Measurements from ENCODE around the gene VHLL.

GRCh38 chr1:156253634-156254033 is 45.5 kb downstream of the VHLL start:
- TF ChIP-seq PHF20 (CRISPR knock-in tag; IDR thresholded peaks at IDR 0.05): no peak
- TF ChIP-seq POLR2AphosphoS5 (IDR thresholded peaks at IDR 0.05; ENCODE audit: low read depth, low read length): no peak
- no peak for TF ChIP-seq HOXA7 (CRISPR knock-in tag; IDR thresholded peaks at IDR 0.05)
- no peak for TF ChIP-seq CTCF (CRISPR knock-in tag; IDR thresholded peaks at IDR 0.05)
- no peak for TF ChIP-seq ZMAT3 (CRISPR knock-in tag; conservative IDR thresholded peaks at IDR 0.05)
- TF ChIP-seq, protein P1, sequence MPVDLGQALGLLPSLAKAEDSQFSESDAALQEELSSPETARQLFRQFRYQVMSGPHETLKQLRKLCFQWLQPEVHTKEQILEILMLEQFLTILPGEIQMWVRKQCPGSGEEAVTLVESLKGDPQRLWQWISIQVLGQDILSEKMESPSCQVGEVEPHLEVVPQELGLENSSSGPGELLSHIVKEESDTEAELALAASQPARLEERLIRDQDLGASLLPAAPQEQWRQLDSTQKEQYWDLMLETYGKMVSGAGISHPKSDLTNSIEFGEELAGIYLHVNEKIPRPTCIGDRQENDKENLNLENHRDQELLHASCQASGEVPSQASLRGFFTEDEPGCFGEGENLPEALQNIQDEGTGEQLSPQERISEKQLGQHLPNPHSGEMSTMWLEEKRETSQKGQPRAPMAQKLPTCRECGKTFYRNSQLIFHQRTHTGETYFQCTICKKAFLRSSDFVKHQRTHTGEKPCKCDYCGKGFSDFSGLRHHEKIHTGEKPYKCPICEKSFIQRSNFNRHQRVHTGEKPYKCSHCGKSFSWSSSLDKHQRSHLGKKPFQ (CRISPR knock-in tag; IDR thresholded peaks at IDR 0.05; ENCODE audit: insufficient replicate concordance): no peak
- no peak for TF ChIP-seq CC2D1A (CRISPR knock-in tag; IDR thresholded peaks at IDR 0.05)
- no peak for TF ChIP-seq HBP1 (CRISPR knock-in tag; IDR thresholded peaks at IDR 0.05; ENCODE audit: low read depth)
- no peak for TF ChIP-seq ZNF263 (CRISPR knock-in tag; IDR thresholded peaks at IDR 0.05)
